Jurkat, Clone E6-1 (cell line): ENCODE measurements around the gene ITGB1BP1.

ENCODE experiments used
- DNase-seq: peaks from one replicate; pipeline ENCODE4 v3.0.0-alpha.2; 2011; ENCODE audit warnings: low read depth, low spot score
- H3K4me3 ChIP-seq: 2 replicates; pipeline ENCODE4 v1.5.1; 2011; ENCODE audit warnings: mild to moderate bottlenecking, low read length, control low read depth, moderate library complexity

The ITGB1BP1 gene

GRCh38 chr2:9360110-9360509 is 63.2 kb downstream of the ITGB1BP1 start:
- H3K4me3 ChIP-seq = no peak overlapping the region
- DNase-seq = no peak

DNA sequence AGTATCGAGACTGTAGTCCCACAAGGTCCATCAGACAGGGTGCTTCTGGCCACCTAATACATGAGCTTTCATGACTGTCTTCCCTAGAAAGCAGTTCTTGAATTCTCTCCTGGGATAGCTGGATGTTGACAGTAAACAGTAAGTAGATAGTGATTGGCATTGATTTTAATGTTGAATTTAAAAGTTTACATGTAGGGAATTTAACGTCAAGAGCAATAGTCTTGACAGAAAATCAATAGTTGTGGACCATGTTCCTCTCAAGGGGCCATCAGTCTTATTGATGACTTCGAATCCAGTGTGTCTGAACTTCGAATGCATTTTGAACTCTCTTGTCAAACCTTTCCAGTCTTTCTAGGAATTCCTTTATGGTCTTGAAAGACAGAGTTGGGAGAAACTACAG is 63.9 kb downstream of the ITGB1BP1 start:
- DNase-seq = no peak
- no peak overlapping the region for H3K4me3 ChIP-seq

DNA sequence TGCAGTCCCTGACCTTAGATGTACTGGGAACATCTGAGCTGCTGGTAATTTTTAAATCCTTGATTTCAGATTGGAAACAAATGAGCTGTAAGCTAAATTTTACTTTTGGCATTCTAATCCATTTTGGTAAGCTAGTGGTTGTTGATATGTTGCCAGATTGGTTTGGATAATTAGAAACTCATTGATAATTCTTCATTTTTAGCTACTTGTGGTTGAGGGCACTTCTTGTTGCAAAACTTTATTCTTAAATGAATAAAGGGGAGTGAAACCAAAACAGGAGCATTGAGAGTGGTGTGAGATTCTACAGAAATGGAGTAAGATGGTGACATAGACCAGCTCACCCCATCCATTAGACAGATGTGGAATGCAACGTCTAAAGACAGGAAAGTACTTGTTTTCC is 64.5 kb downstream of the ITGB1BP1 start:
- H3K4me3 ChIP-seq = no peak overlapping the region
- no peak for DNase-seq

GRCh38 chr2:9356261-9356660 is 67.1 kb downstream of the ITGB1BP1 start:
- H3K4me3 ChIP-seq = no peak overlapping the region
- no peak for DNase-seq

- no peak overlapping the region for H3K4me3 ChIP-seq
These were observed 67.6 kb downstream of the ITGB1BP1 start for GRCh38 chr2:9355716-9356115.

DNA sequence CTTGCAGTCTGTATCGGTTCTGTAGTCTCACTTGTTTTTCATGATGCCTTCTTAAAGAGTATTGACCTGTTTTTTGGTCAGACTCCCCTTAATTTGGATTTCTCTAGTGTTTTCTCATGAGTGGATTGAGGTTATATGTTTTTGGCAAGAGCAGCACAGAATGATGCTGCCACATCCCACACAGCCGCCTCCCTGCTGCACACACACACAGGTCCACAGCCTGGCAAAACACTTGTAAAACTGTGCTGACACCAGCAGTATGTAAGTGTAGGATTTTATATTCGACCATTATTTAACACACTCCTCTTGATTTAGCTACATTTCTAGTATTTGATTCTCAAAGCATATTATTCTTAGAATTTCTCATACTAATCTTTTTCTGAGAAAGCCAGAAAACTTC is 68.1 kb downstream of the ITGB1BP1 start:
- DNase-seq = no peak
- H3K4me3 ChIP-seq = no peak overlapping the region

More at GRCh38 chr2:9355716-9356115, 67.6 kb downstream of the ITGB1BP1 start:
- DNase-seq = no peak

DNA sequence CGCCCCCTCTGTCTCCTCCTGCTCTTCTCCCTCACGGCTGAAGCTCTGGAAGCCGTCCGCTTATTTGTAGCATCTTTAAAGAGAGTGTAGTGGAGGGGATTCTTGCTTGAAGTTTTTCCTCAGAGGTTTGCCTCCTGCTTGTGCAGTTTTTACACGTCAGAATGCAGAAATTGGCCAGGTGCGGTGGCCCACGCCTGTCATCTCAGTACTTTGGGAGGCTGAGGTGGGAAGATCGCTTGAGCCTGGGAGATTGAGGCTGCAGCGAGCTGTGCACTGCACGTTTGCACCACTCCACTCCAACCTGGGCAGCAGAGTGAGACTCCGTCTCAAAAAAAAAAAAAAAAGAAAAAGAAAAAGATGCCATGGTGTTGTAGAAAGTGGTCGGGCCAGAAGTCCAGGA is 69.0 kb downstream of the ITGB1BP1 start:
- no peak for DNase-seq
- no peak overlapping the region for H3K4me3 ChIP-seq
